ENCODE measurements around the gene RPTOR.

- TF ChIP-seq RARB (CRISPR knock-in tag; IDR thresholded peaks at IDR 0.05) = no peak
- TF ChIP-seq ZNF8 (CRISPR knock-in tag; IDR thresholded peaks at IDR 0.05) = no peak
- TF ChIP-seq ZC3H10 (CRISPR knock-in tag; IDR thresholded peaks at IDR 0.05) = no peak
- no peak for TF ChIP-seq POU6F1 (CRISPR knock-in tag; IDR thresholded peaks at IDR 0.05; ENCODE audit: borderline replicate concordance, low read depth)
- TF ChIP-seq ZNF565 (CRISPR knock-in tag; conservative IDR thresholded peaks at IDR 0.05; ENCODE audit: low read depth) = no peak
- no peak for TF ChIP-seq ZFP30 (CRISPR knock-in tag; IDR thresholded peaks at IDR 0.05)
- TF ChIP-seq PATZ1 (CRISPR knock-in tag; IDR thresholded peaks at IDR 0.05; ENCODE audit: borderline replicate concordance) = no peak
- TF ChIP-seq ISL1 (CRISPR knock-in tag; IDR thresholded peaks at IDR 0.05) = no peak
- TF ChIP-seq OSR1 (CRISPR knock-in tag; IDR thresholded peaks at IDR 0.05) = no peak
- TF ChIP-seq TCF4 (CRISPR knock-in tag; IDR thresholded peaks at IDR 0.05; ENCODE audit: borderline replicate concordance) = no peak
- TF ChIP-seq TSHZ2 (CRISPR knock-in tag; IDR thresholded peaks at IDR 0.05) = no peak
- no peak for TF ChIP-seq PPARA (CRISPR knock-in tag; IDR thresholded peaks at IDR 0.05; ENCODE audit: borderline replicate concordance)
- no peak for TF ChIP-seq ZFP3 (CRISPR knock-in tag; IDR thresholded peaks at IDR 0.05)
Observed at GRCh38 chr17:80655608-80656007, 111.0 kb downstream of the RPTOR start.

All from SK-N-SH treated with all-trans-retinoic acid at 6 μM for 48 hours (cell line).